GM21825 (cell line): ENCODE results near the gene SCYL3.
"Not testable (repeated sequence)": the region's sequence is repeated elsewhere in the genome, so short reads cannot be mapped to it uniquely, and the experiment has no call there.

ENCODE experiments used
- ATAC-seq: cut with Tn5 transposase; IDR thresholded peaks from one replicate; pipeline ENCODE4 v1.9.1; 2021; ENCODE audit warnings: mild to moderate bottlenecking, moderate library complexity; ENCODE audit not compliant: unreplicated experiment

The SCYL3 gene

GRCh38 chr1:169893645-169894423 lies at the start of gene SCYL3:
SCYL3 (minus strand) TSS chr1:169893896; CDS start chr1:169888840, 5,056 bp downstream.
- peak; percentile 82 for ATAC-seq

GRCh38 chr1:169941982-169942830 lies 48.5 kb upstream of the SCYL3 start:
- ATAC-seq, result no peak

DNA sequence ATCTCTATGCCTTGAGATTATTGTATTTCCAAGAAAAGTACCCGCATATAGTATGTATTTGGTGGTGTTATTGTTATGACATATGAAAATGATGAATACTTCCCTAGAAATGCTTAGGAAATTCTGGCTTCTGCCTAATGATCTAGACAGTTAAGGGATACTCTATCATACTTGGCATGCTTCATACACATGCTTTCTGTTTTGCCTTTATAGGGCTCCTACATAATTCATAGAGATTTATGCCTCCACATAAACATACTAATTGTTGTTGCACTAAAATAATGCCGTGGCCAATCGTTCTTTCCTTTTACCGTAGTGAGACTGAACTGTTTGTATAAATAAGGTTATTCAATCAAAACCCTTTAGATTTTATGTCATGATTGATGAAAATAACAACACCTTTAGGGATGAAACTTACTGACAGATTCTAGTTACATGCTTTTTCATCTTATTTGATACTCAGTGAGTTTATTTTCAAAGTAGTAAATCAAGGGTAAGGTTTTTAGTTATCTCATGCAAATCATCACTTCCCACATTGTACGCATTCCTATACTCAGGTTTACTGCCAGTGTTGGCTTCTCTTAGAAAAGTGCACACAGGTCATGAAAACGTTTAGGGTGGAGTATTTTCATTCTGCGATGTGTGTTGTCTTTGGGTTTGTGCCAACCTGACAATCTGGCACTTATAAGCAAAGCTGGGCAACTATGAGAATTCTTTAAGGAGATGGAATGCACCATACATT lies 40.5 kb upstream of the SCYL3 start:
- no peak for ATAC-seq

DNA sequence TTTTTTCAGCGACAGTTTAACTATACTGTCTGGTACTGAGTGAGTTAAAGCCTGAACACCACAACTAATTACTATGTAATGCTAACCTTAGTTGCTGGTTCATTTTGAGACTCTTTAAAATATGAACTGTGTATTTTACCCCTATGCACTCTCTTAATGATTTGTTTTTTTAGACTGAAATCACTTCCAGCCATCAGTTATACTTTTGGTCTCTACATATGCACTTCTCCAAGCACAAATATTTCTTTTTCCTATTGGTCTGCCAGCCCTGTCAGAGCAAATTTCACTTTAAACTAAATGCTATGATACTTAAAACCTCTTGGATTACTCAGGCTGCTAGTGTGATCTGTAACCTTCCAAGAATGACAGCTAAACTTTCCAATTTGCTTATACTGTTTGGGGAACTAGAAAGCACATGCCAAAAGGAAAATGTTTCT lies 38.1 kb upstream of the SCYL3 start:
- no peak for ATAC-seq

GRCh38 chr1:169929210-169929526 lies 35.5 kb upstream of the SCYL3 start:
- no peak for ATAC-seq

DNA sequence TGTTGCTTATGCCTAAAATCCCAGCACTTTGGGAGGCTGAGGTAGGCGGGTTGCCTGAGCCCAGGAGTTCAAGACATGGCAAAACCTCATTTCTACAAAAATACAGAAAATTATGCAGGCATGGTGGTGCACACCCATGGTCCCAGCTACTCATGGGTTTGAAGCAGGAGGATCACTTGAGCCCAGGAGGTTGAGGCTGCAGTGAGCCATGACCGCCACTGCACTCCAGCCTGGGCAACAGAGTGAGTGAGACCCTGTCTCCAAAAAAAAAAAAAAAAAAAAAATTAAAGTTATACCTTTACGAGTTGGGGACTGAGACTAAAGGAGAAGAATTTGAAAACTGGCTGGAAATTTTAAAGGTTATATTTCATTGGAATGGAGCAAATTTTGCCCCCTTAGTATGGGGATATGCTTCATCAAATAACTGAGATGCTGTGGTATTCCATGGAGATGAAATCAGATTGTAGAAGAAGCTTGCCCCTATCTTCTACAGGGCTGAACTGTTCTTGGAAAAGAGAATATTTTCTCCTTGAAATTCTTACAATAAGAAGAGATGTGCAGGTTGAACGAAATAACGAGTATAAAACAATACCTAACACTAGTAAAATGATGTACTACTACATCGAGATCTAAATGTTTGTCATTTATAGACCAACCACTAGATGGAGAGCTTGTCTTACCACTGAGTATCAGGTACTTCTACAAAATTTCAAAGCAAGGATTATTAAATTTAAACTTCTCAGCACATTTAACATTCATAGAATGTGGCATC lies 34.9 kb upstream of the SCYL3 start:
- no peak for ATAC-seq

DNA sequence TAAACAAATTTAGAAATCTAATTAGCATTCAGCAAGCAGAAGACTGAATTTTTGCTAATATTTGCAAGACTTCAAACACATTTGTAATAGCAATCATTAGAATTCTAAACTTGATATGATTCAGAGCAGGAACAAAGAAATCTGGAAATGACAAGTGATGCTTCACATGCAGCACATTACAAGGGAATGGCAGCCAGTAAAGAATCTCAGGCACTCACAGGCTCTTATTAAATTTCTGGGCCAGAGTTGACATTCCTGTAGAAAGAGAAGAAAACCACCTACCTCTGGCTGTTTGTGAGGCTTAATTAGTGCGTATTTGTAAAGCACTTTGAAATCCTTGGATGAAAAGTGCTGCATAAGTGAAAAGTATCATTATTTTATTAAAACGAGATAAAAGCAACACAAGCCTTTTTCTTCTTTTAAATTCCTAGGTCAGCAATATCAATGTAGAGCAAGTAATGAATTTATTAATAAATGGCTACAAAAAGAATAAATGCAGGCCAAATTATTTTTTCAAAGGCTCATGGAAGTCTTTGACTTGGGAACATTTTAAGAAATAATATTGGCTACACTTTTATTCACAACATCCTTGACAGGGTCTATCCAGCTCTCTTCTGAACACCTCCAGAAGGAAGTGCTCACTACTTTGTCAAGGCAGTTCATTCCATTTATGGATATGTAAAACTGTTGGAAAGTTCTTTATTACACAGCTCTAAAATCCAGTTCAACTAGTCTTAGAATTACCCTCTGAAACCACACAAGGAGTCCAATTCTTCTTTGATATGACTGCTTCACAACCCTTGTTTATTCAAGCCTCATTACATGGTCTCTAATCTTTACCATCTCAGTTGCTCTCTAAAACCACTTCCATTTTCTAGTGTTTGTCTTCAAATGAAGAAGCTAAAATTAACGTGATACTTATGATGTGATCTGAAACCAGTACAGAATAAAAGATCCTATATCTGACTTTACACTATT lies 32.1 kb upstream of the SCYL3 start:
- peak; percentile 56 for ATAC-seq

DNA sequence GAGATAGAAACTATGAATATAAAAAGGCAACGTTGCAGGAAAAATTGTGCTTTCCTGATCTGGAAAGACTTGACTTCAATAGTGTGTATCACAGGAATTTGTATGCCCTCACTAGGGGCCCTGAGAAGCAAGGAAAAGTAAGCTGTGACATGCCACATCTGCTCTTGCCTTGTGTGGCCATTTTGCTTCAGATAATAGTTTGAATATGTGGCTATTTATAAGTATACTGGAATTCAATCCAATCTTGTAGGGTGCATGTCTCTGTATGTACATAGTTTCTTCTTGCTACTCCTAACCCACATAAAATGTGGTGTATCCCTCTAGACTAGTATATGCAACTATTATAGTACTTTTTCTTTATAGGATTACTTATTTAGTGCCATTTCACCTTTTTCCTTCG lies 31.1 kb upstream of the SCYL3 start:
- ATAC-seq, result no peak

- ATAC-seq, result no peak
Observed at GRCh38 chr1:169924063-169924462, 30.4 kb upstream of the SCYL3 start.

GRCh38 chr1:169921080-169921479 lies 27.4 kb upstream of the SCYL3 start:
- no peak for ATAC-seq

- no peak for ATAC-seq
Observed at GRCh38 chr1:169918927-169919326, 25.2 kb upstream of the SCYL3 start.

DNA sequence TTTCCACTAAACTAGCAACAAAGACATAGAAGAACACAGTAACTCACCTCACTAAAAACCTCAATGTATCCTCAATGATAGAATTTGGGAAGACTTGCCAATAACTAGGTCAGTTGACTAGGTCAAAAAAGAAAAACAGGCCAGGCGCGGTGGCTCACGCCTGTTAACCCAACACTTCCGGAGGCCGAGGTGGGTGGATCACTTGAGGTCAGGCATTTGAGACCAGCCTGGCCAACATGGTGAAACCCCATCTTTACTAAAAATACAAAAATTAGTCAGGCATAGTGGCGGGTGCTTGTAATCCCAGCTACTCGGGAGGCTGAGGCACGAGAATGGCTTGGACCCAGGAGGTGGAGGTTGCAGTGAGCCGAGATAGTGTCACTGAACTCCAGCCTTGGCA lies 24.5 kb upstream of the SCYL3 start:
- ATAC-seq, result not testable (repeated sequence)

GRCh38 chr1:169915150-169915549 lies 21.5 kb upstream of the SCYL3 start:
- no peak for ATAC-seq

- no peak for ATAC-seq
Observed at GRCh38 chr1:169914531-169914930, 20.8 kb upstream of the SCYL3 start.

DNA sequence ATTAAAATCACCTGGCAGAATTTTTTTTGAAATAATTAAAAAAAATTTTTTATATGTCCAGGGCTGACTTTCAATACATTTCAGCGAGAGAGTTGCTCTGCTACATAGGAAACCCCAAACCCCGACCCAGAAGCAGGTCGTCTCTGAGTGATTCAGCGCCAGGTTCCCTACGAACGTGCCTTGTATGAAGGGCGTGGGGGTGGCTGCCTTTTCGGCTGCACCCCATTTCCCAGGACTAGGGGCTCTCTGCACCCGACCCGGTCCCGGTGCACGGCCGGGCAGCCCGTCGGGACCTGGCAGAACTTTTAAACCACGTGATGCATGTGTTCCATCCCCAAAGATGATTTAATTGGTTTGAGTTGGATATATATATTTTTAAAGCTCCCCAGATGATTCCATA lies 15.8 kb upstream of the SCYL3 start:
- ATAC-seq, result no peak

DNA sequence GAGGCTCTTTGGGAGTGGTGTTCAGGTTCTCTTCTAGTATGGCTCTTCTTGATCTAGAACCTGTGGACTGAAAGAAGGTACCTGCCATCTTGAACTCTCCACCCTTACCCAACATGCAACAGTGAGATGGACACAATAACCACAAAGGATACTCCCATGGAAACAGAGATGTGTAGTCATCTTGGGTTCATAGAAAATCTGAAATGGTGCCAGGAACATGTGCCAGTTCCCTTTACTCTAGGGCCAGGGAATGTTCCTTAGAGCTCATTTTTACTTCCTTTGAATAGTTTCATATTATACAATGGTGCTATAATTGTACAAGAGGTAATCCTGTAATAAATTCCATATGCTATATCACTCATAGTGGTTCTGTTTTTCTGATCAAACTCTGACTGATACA lies 13.2 kb upstream of the SCYL3 start:
- no peak for ATAC-seq

DNA sequence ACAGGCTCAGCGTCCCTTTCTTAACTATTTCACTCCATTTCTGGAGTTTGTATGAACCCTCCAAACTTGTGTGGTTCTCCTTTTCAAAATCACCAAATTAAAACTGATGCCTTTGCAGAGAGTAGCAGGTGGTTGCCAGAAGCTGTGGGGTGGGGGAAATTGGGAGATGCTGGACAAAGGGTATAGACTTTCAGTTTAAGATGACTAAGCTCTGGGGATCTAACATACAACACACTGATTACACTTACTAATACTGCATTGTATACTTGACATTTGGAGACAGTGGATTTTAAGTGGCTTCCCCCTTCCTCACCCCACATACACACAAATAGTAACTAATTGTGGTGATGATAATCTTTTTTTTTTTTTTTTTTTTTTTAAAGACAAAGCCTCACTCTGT lies 11.1 kb upstream of the SCYL3 start:
- no peak for ATAC-seq

DNA sequence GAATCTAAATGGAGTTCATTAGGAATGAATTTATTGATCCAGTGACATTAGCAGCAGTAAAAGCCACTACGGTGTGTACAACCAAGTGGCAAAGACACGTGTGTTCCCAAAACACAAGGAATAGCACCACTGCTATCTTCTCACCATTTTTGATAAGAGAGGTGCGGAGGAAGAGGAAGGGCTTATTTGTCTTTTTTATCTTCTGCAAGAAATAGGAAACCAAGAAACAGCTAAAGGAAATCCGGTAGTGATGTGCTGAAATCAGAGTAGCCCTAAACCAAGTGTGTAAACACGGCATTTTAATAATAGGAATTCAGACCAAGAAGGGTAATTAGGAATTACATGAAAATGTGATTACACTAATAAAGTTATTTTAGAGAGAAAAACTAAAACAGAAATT lies 9.1 kb upstream of the SCYL3 start:
- ATAC-seq, result no peak

DNA sequence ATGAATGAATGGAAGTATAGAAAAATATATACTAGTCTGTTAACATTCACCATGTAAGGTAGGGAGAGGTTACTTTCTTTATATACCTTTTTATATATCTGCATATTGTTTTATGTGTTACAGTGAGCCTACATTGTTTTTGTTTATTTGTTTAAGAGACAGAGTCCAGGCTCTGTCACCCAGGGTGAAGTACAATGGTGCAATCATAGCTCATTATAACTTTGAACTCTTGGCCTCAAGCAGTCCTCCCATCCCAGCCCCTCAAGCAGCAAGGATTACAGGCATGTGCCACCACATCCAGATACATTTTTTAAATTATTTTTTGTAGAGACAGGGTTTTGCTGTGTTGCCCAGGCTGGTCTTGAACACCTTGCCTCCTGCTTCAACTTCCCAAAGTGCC lies 7.4 kb upstream of the SCYL3 start:
- no peak for ATAC-seq

GRCh38 chr1:169900571-169900970 lies 6.9 kb upstream of the SCYL3 start:
- ATAC-seq, result no peak
